ENCODE results near the gene GNG14. TPM values are rescaled to one million over a fixed set of nuclear protein-coding genes. Genes with fewer than 3 reads are reported as not detected.
"Not testable (repeated sequence)": the region's sequence is repeated elsewhere in the genome, so short reads cannot be mapped to it uniquely, and the experiment has no call there.

Gene GNG14
- total RNA-seq, 1 donor: not detected

DNA sequence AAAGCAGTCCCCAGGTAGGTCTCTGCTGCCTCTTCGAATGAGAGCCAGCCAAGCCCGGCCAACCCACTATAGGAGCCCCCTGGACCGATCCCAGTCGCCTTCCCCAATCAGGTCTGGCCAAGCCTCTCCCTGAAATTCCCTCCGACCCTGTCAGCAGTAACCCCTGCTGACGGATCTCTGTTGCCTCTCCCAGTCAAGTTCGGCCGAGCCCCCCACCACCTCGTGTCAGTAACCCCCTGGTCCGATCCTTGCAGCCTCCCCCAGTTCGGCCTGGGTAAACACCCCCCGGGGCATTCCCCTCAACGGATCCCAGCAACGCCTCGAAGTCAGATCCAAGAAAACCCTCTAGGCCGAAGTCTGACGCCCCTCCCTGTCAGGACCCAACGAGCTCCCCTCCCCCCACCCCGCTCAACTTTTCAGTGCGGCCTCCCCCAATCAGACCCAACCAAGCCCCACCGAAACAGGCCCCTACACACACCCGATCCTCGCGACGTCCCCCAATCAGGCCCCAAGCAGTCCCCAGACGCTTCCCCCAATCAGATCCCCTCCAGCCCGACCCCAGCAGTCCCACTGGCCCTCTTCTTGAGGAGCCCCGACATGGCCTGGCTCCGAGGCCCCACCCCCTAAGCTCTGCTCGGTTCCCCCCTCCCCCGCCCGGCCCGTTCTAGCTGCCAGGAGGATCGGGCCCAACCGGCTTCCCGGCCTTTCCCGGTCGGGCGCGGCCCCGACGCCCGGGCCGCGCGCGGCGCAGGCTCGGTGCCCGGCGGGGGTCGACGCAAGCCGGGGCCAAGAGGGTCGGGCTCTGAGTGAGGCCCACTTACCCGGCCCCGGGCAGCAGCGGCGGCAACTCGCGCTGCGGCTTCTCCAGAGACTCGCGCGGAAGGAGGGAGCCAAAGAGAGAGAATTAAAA is 34.1 kb downstream of the GNG14 start:
- peak in 2 of 3 donors; percentile 89 to 92 for DNase-seq (ENCODE audit: low read depth in 2 of 3, low spot score in 2 of 3)

GRCh38 chr19:12722566-12723380 is 35.0 kb downstream of the GNG14 start:
- peak; percentile 86 to 99 (median 99) for DNase-seq (ENCODE audit: low read depth in 2 of 3, low spot score in 2 of 3)

GRCh38 chr19:12723381-12723640 is 35.5 kb downstream of the GNG14 start:
- no peak for DNase-seq (ENCODE audit: low read depth in 2 of 3, low spot score in 2 of 3)

GRCh38 chr19:12723641-12724426 is 36.0 kb downstream of the GNG14 start, which contains the start of gene TNPO2:
TSS of gene TNPO2 (minus strand) at chr19:12723932. CDS start at chr19:12720977, 2,955 bp downstream.
- DNase-seq (ENCODE audit: low read depth in 2 of 3, low spot score in 2 of 3): peak in 2 of 3 donors; percentile 58 to 75

DNA sequence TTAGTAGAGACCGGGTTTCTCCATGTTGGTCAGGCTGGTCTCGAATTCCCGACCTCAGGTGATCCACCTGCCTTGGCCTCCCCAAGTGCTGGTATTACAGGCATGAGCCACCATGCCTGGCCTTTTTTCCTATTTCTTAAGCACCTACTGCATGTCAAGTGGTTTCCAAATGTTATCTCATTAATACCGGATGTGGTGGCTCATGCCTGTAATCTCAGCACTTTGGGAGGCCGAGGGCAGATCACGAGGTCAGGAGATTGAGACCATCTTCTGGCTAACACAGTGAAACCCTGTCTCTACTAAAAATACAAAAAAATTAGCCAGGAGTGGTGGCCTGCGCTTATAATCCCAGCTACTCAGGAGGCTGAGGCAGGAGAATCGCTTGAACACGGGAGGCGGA is 37.8 kb downstream of the GNG14 start:
- DNase-seq (ENCODE audit: low read depth in 2 of 3, low spot score in 2 of 3): not testable (repeated sequence)

GRCh38 chr19:12726988-12727316 is 39.2 kb downstream of the GNG14 start:
- DNase-seq (ENCODE audit: low read depth in 2 of 3, low spot score in 2 of 3): no peak

DNA sequence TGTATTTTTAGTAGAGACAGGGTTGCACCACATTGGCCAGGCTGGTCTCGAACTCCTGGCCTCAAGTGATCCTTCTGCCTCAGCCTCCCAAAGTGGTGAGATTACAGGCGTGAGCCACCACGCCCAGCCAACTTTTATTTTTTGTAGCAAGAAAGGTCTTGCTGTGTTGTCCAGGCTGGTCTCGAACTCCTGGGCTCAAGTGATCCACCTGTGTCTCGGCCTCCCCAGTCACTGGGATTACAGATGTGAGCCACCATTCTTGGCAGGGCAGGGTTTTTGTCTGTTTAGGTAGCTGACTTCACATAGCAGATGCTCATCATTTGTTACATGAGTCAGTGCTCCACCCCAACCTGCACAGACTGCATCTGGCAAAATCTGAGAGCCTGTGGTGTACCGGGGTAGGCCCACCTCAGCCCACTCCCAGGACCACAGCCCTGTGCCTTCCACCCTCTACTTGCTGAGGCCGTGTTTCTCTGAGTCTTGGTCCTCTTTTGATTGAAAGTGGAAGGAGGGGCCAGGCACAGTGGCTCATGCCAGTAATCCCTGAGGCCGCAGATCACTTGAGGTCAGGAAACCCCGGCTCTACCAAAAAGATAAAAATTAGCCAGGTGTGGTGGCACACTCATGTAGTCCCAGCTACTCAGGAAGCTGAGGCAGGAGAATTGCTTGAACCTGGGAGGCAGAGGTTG is 40.1 kb downstream of the GNG14 start:
- DNase-seq (ENCODE audit: low read depth in 2 of 3, low spot score in 2 of 3): no peak

DNA sequence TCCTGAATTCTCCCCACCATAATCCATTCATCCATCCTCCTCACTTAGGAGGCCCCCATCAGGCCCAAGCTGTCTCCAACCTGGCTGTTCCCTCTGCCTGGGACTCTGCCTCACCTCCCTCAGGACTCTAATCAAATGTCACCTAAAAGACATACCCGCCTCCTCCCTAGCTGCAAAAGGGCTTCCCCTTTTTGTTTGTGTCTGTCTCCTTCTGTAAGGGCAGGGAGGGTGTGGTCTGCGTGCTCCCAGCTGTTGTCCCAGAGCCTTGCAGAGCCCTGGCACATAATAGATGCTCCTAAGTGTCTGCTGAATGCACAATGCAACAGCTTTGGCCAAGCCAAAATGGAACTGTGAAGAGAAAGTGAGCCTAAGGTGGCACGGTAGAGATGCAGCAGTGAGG is 42.3 kb downstream of the GNG14 start:
- no peak for DNase-seq (ENCODE audit: low read depth in 2 of 3, low spot score in 2 of 3)

DNA sequence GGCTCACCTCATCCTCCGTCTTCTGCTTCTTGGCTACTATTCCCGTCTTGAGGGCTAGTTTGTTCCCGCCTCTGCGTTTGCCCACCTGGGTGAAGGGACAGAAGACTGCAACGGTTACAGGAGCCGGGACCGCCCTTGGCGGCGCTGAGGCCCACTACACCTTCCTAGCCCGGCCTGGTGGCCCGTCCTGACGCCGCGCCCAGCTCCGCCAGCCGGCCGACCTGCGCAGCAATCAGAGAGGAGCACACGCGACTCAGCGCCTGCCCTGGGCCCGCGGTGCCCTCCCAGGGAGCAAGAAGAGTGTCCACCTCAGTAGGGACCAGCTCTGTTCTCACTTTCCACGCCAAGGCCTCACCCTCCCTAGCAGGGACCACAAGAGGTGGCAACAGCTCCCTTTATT is 43.5 kb downstream of the GNG14 start:
- no peak for DNase-seq (ENCODE audit: low read depth in 2 of 3, low spot score in 2 of 3)

- DNase-seq (ENCODE audit: low read depth in 2 of 3, low spot score in 2 of 3): peak in 2 of 3 donors; percentile 70 to 75
These were observed 45.8 kb downstream of the GNG14 start for GRCh38 chr19:12733369-12734214.

DNA sequence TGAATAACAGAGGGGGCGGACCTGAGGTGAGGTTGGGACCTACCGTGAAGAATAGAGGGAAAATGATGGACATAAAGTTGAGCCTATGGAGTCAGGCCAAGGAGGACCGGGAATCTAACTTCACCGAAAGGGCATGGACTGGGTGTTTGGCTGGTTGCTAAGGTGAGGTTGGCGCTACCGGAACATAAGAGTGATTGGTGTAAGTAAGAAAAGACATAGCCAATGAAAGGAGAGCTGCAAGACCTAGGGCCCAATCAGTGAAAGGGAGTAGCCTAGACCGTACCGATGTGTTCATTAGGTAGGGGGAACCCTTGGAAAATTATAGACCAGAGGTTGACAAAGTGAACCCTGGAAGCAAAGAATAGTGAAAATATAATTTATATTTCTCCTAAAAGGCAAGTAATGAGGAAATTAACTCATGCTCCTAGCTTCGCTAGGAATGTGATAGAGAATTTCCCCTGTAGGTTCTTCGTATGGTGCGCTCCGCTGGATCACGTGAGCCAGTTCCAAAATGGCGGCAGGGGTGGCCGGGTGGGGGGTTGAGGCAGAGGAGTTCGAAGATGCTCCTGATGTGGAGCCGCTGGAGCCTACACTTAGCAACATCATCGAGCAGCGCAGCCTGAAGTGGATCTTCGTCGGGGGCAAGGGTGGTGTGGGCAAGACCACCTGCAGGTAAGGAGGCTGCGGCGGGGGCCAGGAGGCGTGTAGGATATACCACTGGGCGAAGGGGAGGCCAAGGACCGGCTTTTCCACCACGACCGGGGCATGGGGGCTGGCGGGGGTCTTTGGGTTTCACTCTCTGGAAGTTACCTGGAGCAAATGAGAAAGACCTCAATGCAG is 49.4 kb downstream of the GNG14 start, which contains the start of gene GET3:
TSS of gene GET3 (plus strand) at position 503 of the 840 bp plus-strand sequence. CDS start at position 512, 9 bp downstream.
- DNase-seq (ENCODE audit: low read depth in 2 of 3, low spot score in 2 of 3): peak; percentile 67 to 99 (median 99)

- no peak for DNase-seq (ENCODE audit: low read depth in 2 of 3, low spot score in 2 of 3)
These were observed 50.1 kb downstream of the GNG14 start for GRCh38 chr19:12737835-12738351.

Small RNA genes lying within 50 kb of the gene (small RNA-seq; reads per million reads assigned to genes)
- gene SNORD41: 37.9 reads per million, percentile 96 among the genes with 10 or more reads in this experiment

Other genes starting within 250 kb of the GNG14 start
- gene ZNF443, start 247.0 kb upstream of the GNG14 start, total RNA-seq: 3.5 TPM
- gene ZNF709, start 203.2 kb upstream of the GNG14 start, total RNA-seq: 7.5 TPM
- gene ZNF564, start 136.5 kb upstream of the GNG14 start, total RNA-seq: 4.8 TPM
- 9.7 TPM for gene ZNF490, start 77.2 kb upstream of the GNG14 start, total RNA-seq
- gene ZNF791, start 77.1 kb upstream of the GNG14 start, total RNA-seq: 9.4 TPM
- 128 TPM for gene MAN2B1, start 21.3 kb upstream of the GNG14 start, total RNA-seq
- 14.8 TPM for gene WDR83, start 21.2 kb upstream of the GNG14 start, total RNA-seq
- 102 TPM for gene DHPS, start 6.1 kb upstream of the GNG14 start, total RNA-seq
- gene FBXW9, start 8.6 kb downstream of the GNG14 start, total RNA-seq: 31.2 TPM
- gene TNPO2, start 35.9 kb downstream of the GNG14 start, total RNA-seq: 68.1 TPM
- gene TRIR, start 46.7 kb downstream of the GNG14 start, total RNA-seq: 162 TPM
- gene GET3, start 49.5 kb downstream of the GNG14 start, total RNA-seq: 106 TPM
- not detected for gene BEST2, start 63.8 kb downstream of the GNG14 start, total RNA-seq
- 29.9 TPM for gene HOOK2, start 87.6 kb downstream of the GNG14 start, total RNA-seq
- gene JUNB, start 103.5 kb downstream of the GNG14 start, total RNA-seq: 700 TPM
- gene PRDX2, start 113.8 kb downstream of the GNG14 start, total RNA-seq: 278 TPM
- gene THSD8, start 114.1 kb downstream of the GNG14 start, total RNA-seq: not detected
- 35.0 TPM for gene RNASEH2A, start 118.6 kb downstream of the GNG14 start, total RNA-seq
- gene RTBDN, start 146.6 kb downstream of the GNG14 start, total RNA-seq: not detected
- 7.3 TPM for gene MAST1, start 150.5 kb downstream of the GNG14 start, total RNA-seq
- gene DNASE2, start 193.5 kb downstream of the GNG14 start, total RNA-seq: 25.6 TPM
- gene KLF1, start 199.2 kb downstream of the GNG14 start, total RNA-seq: 71.4 TPM
- 87.3 TPM for gene GCDH, start 203.2 kb downstream of the GNG14 start, total RNA-seq
- 0.27 TPM for gene SYCE2, start 231.3 kb downstream of the GNG14 start, total RNA-seq
- 134 TPM for gene FARSA, start 245.7 kb downstream of the GNG14 start, total RNA-seq

Measured in hematopoietic multipotent progenitor cell (in vitro differentiated cells).